GM23338 (cell line): ENCODE results near the gene EXOC3. TPM values are rescaled to one million over a fixed set of nuclear protein-coding genes. Genes with fewer than 3 reads are reported as not detected.
"Not testable (repeated sequence)": the region's sequence is repeated elsewhere in the genome, so short reads cannot be mapped to it uniquely, and the experiment has no call there.

ENCODE experiments used
- ATAC-seq: fragments of 200-7000 bp; cut with Tn5 transposase; 3 replicates; pipeline ENCODE4 v1.9.1; 2020
- DNase-seq: peaks from one replicate; pipeline ENCODE4 v3.0.0-alpha.2; 2015; ENCODE audit warnings: low spot score
- H2AFZ ChIP-seq: fragments of 200-600 bp; sonication (generic); 2 replicates; pipeline ENCODE4 v1.8.0; 2016; ENCODE audit warnings: antibody characterized with exemption, mild to moderate bottlenecking, moderate library complexity
- H3F3A ChIP-seq: fragments of 200-600 bp; sonication (generic); replicated peaks from 2 replicates; pipeline ENCODE4 v1.8.0; 2017; ENCODE audit warnings: antibody characterized with exemption, mixed run types, low read depth
- H3K27ac ChIP-seq: fragments of 200-600 bp; sonication (generic); 2 replicates; pipeline ENCODE4 v1.6.1; 2016; ENCODE audit warnings: low read depth
- H3K27me3 ChIP-seq: fragments of 200-600 bp; sonication (generic); 2 replicates; pipeline ENCODE4 v1.8.0; 2016; ENCODE audit warnings: mild to moderate bottlenecking, mixed run types, moderate library complexity; ENCODE audit not compliant: insufficient read depth
- H3K36me3 ChIP-seq: fragments of 200-600 bp; sonication (generic); 2 replicates; pipeline ENCODE4 v1.8.0; 2016; ENCODE audit warnings: mild to moderate bottlenecking; ENCODE audit not compliant: insufficient read depth
- H3K4me1 ChIP-seq: fragments of 200-600 bp; sonication (generic); 2 replicates; pipeline ENCODE4 v1.8.0; 2016; ENCODE audit warnings: mild to moderate bottlenecking, moderate library complexity; ENCODE audit not compliant: insufficient read depth
- H3K4me2 ChIP-seq: fragments of 200-600 bp; sonication (generic); 2 replicates; pipeline ENCODE4 v1.7.1; 2017; ENCODE audit warnings: mixed run types
- H3K4me3 ChIP-seq: fragments of 200-600 bp; sonication (generic); 2 replicates; pipeline ENCODE4 v1.6.1; 2016; ENCODE audit warnings: mixed run types
- H3K79me2 ChIP-seq: fragments of 200-600 bp; sonication (generic); replicated peaks from 2 replicates; pipeline ENCODE4 v1.8.0; 2017; ENCODE audit warnings: mild to moderate bottlenecking; ENCODE audit not compliant: insufficient read depth
- H3K9me2 ChIP-seq: fragments of 200-600 bp; sonication (generic); 2 replicates; pipeline ENCODE4 v1.8.0; 2017; ENCODE audit not compliant: insufficient read depth
- H4K20me1 ChIP-seq: fragments of 200-600 bp; sonication (generic); replicated peaks from 2 replicates; pipeline ENCODE4 v1.8.0; 2017; ENCODE audit warnings: mild to moderate bottlenecking; ENCODE audit not compliant: insufficient read depth
- H3K27ac Mint-ChIP-seq: 2 replicates; pipeline ENCODE4 v1.8.0; 2020; ENCODE audit warnings: inconsistent platforms, mild to moderate bottlenecking, moderate library complexity, mixed read lengths
- H3K27me3 Mint-ChIP-seq: 3 replicates; pipeline ENCODE4 v1.8.0; 2022; ENCODE audit warnings: low read depth, mild to moderate bottlenecking, moderate library complexity, mixed read lengths, inconsistent platforms; ENCODE audit not compliant: insufficient read depth, poor library complexity
- H3K36me3 Mint-ChIP-seq: 3 replicates; pipeline ENCODE4 v1.8.0; 2021; ENCODE audit warnings: low read depth, mild to moderate bottlenecking, inconsistent platforms, moderate library complexity, mixed read lengths
- H3K4me1 Mint-ChIP-seq: 3 replicates; pipeline ENCODE4 v1.8.0; 2020; ENCODE audit warnings: mild to moderate bottlenecking, inconsistent platforms, mixed read lengths
- H3K4me3 Mint-ChIP-seq: 3 replicates; pipeline ENCODE4 v1.8.0; 2021; ENCODE audit warnings: moderate library complexity, mild to moderate bottlenecking, inconsistent platforms, mixed read lengths
- H3K9me3 Mint-ChIP-seq: 3 replicates; pipeline ENCODE4 v1.8.0; 2020; ENCODE audit warnings: moderate library complexity, mild to moderate bottlenecking, inconsistent platforms, mixed read lengths
- CTCF ChIP-seq, 2 experiments: fragments of 200-600 bp in 1 of 2; sonication (generic) in 1 of 2; conservative IDR thresholded peaks; 2 replicates each; pipeline versions ENCODE4 v1.5.1 to v1.6.1; 2016 to 2017; ENCODE audit warnings: antibody characterized with exemption in 2 of 2, low read depth in 2 of 2, mild to moderate bottlenecking in 2 of 2, moderate library complexity in 1 of 2
- EZH2 ChIP-seq: fragments of 200-600 bp; sonication (generic); IDR thresholded peaks from one replicate; pipeline ENCODE4 v1.8.0; 2017; ENCODE audit warnings: antibody characterized with exemption, mild to moderate bottlenecking, low read depth; ENCODE audit not compliant: unreplicated experiment
- JUNB ChIP-seq: IDR thresholded peaks from one replicate; pipeline ENCODE4 v1.6.1; 2016; ENCODE audit warnings: antibody characterized with exemption; ENCODE audit not compliant: unreplicated experiment
- POLR2AphosphoS5 ChIP-seq: IDR thresholded peaks from 2 replicates; pipeline ENCODE4 v1.6.1; 2016; ENCODE audit warnings: antibody characterized with exemption, low read depth
- REST ChIP-seq: IDR thresholded peaks from one replicate; pipeline ENCODE4 v1.6.1; 2018; ENCODE audit warnings: antibody characterized with exemption; ENCODE audit not compliant: unreplicated experiment
- ZNF114 ChIP-seq: fragments of 250-450 bp; sonication (Bioruptor Pico); IDR thresholded peaks from 2 replicates; pipeline ENCODE4 v1.5.0; 2020; ENCODE audit warnings: mild to moderate bottlenecking, moderate library complexity
- ZNF331 ChIP-seq: fragments of 250-450 bp; sonication (Bioruptor Pico); IDR thresholded peaks from 2 replicates; pipeline ENCODE4 v1.5.0; 2020; ENCODE audit warnings: low read depth, mild to moderate bottlenecking, moderate library complexity
- polyA plus RNA-seq: library from polyadenylated mRNA; unstranded; fragments of >200 nt; fragmentation: Nextera tagmentation; extraction: Ambion mirVana; gene quantifications from 2 replicates; pipeline ENCODE4 v1.2.1, GENCODE V29; 2016
- total RNA-seq: library from RNA; depleted of rRNA; stranded (reverse); fragments of >200 nt; shearing (Covaris generic); gene quantifications from 2 replicates; pipeline ENCODE4 v1.2.3, GENCODE V29; 2014

The EXOC3 gene
- total and polyA plus RNA-seq, 2 experiments from 2014 or later, result 13.4 to 31.6 TPM

DNA sequence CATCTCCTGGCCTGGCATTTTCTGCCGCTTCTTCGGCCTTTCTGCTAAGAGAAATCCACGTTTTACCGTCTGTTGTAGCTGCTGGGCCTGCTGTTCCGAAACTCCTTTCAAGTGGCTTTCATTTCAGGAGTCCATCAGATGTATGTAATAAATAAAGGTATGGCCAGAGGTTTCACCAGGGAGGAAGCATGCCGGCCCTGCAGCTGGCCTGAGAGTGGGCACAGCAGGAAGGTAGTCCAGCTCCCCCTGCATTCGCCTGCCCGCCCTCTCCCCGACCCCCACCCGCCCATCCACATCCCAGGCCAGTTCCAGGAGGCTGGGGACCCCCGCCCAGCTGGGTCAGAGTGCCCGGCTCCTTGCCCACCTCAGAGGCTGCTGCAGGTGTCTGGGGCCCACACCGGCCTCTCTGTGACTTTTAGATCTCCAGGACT is 46.4 kb upstream of the EXOC3 start:
- H3K4me3 Mint-ChIP-seq, result no peak overlapping the region
- H3K4me3 ChIP-seq, result no peak overlapping the region
- no peak overlapping the region for H3K27ac Mint-ChIP-seq
- H3K9me2 ChIP-seq, result no peaks in the 10 kb centered on the region
- DNase-seq (no peak), ATAC-seq (no peak)
- peaks cover 6% of the 10 kb centered on the region; the same call in 1 of the 2 replicates for H3K4me1 ChIP-seq
- peaks cover 27% of the 10 kb centered on the region for H3K4me1 Mint-ChIP-seq
- H3K79me2 ChIP-seq, result no peaks in the 10 kb centered on the region
- H3K27ac ChIP-seq, result no peak overlapping the region
- TF ChIP-seq CTCF (conservative IDR thresholded peaks at IDR 0.05; ENCODE audit: low read depth in 2 of 2), result no peak
- no peak for TF ChIP-seq POLR2AphosphoS5
- no peak for TF ChIP-seq REST
- no peak for TF ChIP-seq EZH2
- no peak for TF ChIP-seq ZNF331 (CRISPR knock-in tag)
- TF ChIP-seq ZNF114, result no peak
- no peak for TF ChIP-seq JUNB
- no peaks in the 10 kb centered on the region for H3K36me3 Mint-ChIP-seq
- no peak overlapping the region for H3K4me2 ChIP-seq
- H4K20me1 ChIP-seq, result no peaks in the 10 kb centered on the region
- no peaks in the 10 kb centered on the region for H3K27me3 ChIP-seq
- H3K9me3 Mint-ChIP-seq, result no peaks in the 10 kb centered on the region
- no peak overlapping the region for H2AFZ ChIP-seq
- peaks cover 13% of the 10 kb centered on the region for H3K27me3 Mint-ChIP-seq
- H3F3A ChIP-seq, result peaks cover 6% of the 10 kb centered on the region; the same call in 1 of the 2 replicates
- H3K36me3 ChIP-seq, result no peaks in the 10 kb centered on the region

- not testable (repeated sequence) for H3K27ac Mint-ChIP-seq, DNase-seq, H3K4me3 Mint-ChIP-seq, H3K27me3 ChIP-seq, H3K4me2 ChIP-seq, H4K20me1 ChIP-seq, H3K4me1 ChIP-seq, H3K79me2 ChIP-seq, H3K27ac ChIP-seq, H3F3A ChIP-seq, H3K4me3 ChIP-seq, H3K36me3 ChIP-seq, H3K9me2 ChIP-seq, H2AFZ ChIP-seq, H3K9me3 Mint-ChIP-seq, H3K36me3 Mint-ChIP-seq, ATAC-seq
- Mint-ChIP-seq H3K4me1 (peaks cover 21% of the 10 kb centered on the region), H3K27me3 (peaks cover 15% of the 10 kb centered on the region)
Observed at GRCh38 chr5:398141-398474, 44.9 kb upstream of the EXOC3 start.
